ACC112 (cell line): ENCODE results near the gene HEXA.
A peak's percentile ranks its signal among the peaks of the same experiment; 100 is the strongest.

Experiments used
- H2AFZ ChIP-seq: fragments of 200-600 bp; sonication (generic); one replicate; pipeline ENCODE4 v1.6.0; 2017; ENCODE audit warnings: antibody characterized with exemption, low read length; ENCODE audit not compliant: unreplicated experiment
- H3K27ac ChIP-seq: fragments of 200-600 bp; sonication (generic); 2 replicates; pipeline ENCODE4 v1.5.1; 2014; ENCODE audit warnings: low read depth, mild to moderate bottlenecking, antibody characterized with exemption, low read length, moderate library complexity
- H3K27me3 ChIP-seq: fragments of 200-600 bp; sonication (generic); 2 replicates; pipeline ENCODE4 v1.6.1; 2014; ENCODE audit warnings: mild to moderate bottlenecking, antibody characterized with exemption, low read length, moderate library complexity, mixed read lengths; ENCODE audit not compliant: insufficient read depth
- H3K36me3 ChIP-seq: fragments of 200-600 bp; sonication (generic); 2 replicates; pipeline ENCODE4 v1.6.1; 2016; ENCODE audit warnings: mild to moderate bottlenecking, antibody characterized with exemption, low read length, moderate library complexity, mixed read lengths; ENCODE audit not compliant: insufficient read depth
- H3K4me1 ChIP-seq: fragments of 200-600 bp; sonication (generic); one replicate; pipeline ENCODE4 v1.6.1; 2016; ENCODE audit warnings: low read length, mixed read lengths; ENCODE audit not compliant: insufficient read depth, unreplicated experiment, control insufficient read depth
- H3K4me3 ChIP-seq: fragments of 200-600 bp; sonication (generic); 2 replicates; pipeline ENCODE4 v1.5.1; 2014; ENCODE audit warnings: mild to moderate bottlenecking, low read depth, low read length
- H3K79me2 ChIP-seq: fragments of 200-600 bp; sonication (generic); one replicate; pipeline ENCODE4 v1.6.0; 2016; ENCODE audit warnings: low read length; ENCODE audit not compliant: control insufficient read depth, unreplicated experiment, insufficient read depth

The HEXA gene

DNA sequence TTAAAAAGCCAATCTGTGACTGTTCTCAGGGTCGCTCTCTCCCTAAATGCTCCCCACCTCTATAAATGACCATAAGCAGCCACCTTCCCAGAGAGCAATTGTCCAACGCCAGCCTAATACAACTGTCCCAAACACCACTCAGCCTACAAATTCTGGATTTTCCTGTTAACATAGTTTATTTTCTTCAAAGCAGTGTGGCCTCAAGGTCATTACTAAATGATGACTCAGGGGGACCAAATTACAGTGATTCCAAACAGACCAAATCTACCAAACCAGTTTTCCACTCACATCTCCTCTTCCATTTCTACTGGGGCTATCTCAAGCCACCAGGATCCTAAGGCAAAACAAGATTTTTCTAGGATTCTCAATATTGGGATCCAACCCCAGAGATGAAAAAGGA is 22.5 kb downstream of the HEXA start:
- H3K4me1 ChIP-seq: peaks cover 16% of the 10 kb centered on the region
- peaks cover 21% of the 10 kb centered on the region for H3K79me2 ChIP-seq
- H3K27me3 ChIP-seq: no peaks in the 10 kb centered on the region
- peaks cover 45% of the 10 kb centered on the region for H3K36me3 ChIP-seq
- H3K4me3 ChIP-seq: no peak overlapping the region
- no peak overlapping the region for H2AFZ ChIP-seq
- no peak overlapping the region for H3K27ac ChIP-seq

DNA sequence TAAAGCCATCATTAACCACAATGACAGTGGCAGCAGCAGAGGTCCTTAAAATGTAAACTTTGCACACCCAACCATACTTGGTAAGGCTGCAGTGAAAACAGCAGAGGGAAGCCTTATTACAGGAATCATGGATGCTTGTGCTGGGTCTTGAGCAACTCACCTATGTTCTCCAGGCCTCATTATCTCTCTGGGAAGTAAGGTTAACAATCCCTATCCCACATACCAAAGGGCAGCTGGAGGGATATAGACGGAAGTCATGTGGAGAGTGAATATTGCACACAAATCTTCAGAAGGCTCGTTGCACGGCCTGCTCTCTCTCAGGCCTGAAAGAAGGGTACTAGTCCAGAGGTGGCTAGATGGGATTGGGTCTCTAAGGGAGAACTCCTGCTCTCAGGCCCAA is 30.0 kb downstream of the HEXA start:
- Histone ChIP-seq H3K4me3 (no peak overlapping the region), H3K27me3 (no peaks in the 10 kb centered on the region), H3K36me3 (peaks cover 9% of the 10 kb centered on the region; the same call in 1 of the 2 replicates), H3K4me1 (no peaks in the 10 kb centered on the region), H2AFZ (no peak overlapping the region), H3K27ac (no peak overlapping the region), H3K79me2 (no peaks in the 10 kb centered on the region)

DNA sequence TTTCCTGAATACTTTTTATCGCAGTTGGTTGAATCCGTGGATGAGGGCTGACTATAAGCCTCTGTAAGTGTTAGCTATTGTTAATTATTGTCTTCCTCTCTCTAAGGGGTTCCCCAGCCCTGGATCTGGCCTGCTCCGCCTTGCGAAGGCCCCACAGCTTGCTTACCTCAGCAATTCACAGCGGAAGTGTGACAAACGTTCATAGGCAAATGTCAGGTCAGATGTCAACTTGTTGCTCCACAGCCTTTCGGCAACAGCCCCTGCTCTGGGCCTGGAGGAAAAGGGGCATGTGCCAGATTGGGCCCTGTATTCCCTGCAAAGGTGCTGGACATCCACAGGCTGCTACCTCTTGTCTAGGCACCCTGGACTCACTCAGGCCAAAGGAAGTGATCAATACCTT is 30.5 kb downstream of the HEXA start:
- no peak overlapping the region for H2AFZ ChIP-seq
- peaks cover 8% of the 10 kb centered on the region; the same call in 1 of the 2 replicates for H3K36me3 ChIP-seq
- peaks cover 4% of the 10 kb centered on the region for H3K4me1 ChIP-seq
- H3K4me3 ChIP-seq: no peak overlapping the region
- no peaks in the 10 kb centered on the region for H3K79me2 ChIP-seq
- no peak overlapping the region for H3K27ac ChIP-seq
- H3K27me3 ChIP-seq: no peaks in the 10 kb centered on the region

DNA sequence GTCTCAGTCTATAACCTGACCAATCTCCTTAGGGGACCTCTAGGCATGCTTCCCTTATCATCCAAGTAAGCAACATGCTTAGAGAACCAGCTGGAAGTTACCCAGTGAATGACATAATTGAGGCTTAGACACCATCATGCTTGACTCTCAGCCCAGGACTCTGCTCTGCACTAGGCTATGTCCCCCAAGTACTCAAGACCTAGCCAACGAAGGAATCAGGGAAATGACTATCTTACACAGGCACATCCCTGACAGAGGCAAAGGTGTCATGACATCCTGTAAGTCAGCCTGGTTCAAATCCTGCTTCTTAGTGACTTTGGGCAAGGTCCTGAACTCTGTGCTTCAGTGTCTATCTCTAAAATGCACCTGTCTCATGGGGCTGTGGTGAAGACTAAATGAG is 31.2 kb downstream of the HEXA start:
- H3K4me3 ChIP-seq: no peak overlapping the region
- peaks cover 8% of the 10 kb centered on the region; the same call in 1 of the 2 replicates for H3K36me3 ChIP-seq

DNA sequence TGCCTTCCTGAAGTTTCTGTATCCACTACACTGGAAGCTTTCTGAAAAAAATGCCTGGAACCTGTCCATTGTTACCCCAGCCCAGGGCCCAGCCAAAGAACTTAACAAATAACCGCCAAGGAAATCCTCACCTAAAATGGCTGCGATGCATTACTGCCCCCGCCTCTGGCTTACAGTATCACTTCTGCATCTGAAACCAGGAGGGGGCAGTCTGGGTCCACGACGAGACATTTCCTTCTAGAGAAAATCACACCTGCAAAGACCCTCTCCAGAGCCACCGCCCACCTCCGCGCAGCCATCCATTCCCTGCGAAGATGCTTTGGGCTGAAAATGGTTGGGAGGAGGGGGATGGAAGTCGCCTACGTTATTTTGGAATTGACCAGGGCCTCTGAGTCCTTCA is 33.4 kb downstream of the HEXA start:
- 0 out of 2 replicates have a peak, but pooled peaks cover 3% of the 10 kb centered on the region for H3K36me3 ChIP-seq
- no peak overlapping the region for H3K4me3 ChIP-seq
- no peaks in the 10 kb centered on the region for H3K27me3 ChIP-seq
- no peak overlapping the region for H2AFZ ChIP-seq
- peaks cover 21% of the 10 kb centered on the region for H3K4me1 ChIP-seq
- H3K27ac ChIP-seq: no peak overlapping the region
- H3K79me2 ChIP-seq: no peaks in the 10 kb centered on the region

More for the DNA sequence above, 31.2 kb downstream of the HEXA start:
- Histone ChIP-seq H3K79me2 (no peaks in the 10 kb centered on the region), H3K4me1 (peaks cover 9% of the 10 kb centered on the region), H3K27me3 (no peaks in the 10 kb centered on the region), H3K27ac (no peak overlapping the region), H2AFZ (no peak overlapping the region)

DNA sequence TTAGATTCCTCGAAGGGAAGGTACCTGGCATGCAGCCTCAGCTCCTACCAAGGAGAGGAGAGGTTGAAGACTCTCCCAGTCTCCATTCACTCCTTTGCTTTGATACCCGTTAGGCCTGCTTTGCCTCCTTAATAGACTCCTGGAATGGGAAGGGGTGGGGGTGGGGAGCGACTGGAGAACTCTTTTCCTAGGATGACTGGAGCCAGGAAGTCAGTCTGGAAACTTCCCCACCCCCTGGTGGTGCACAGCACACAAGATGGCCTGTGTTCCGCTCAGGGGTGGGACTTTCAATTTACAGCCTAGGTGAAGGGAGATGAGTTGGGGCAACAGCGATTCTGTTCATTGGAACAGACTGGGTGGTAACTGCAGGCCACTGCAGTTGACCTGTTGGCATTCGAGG is 34.5 kb downstream of the HEXA start:
- peak overlapping the region; percentile 94; the same call in 1 of the 2 replicates for H3K27ac ChIP-seq
- no peak overlapping the region for H3K4me3 ChIP-seq
- H3K79me2 ChIP-seq: no peaks in the 10 kb centered on the region
- no peaks in the 10 kb centered on the region for H3K27me3 ChIP-seq
- H3K4me1 ChIP-seq: peaks cover 21% of the 10 kb centered on the region
- H2AFZ ChIP-seq: no peak overlapping the region
- H3K36me3 ChIP-seq: 0 out of 2 replicates have a peak, but pooled peaks cover 3% of the 10 kb centered on the region

DNA sequence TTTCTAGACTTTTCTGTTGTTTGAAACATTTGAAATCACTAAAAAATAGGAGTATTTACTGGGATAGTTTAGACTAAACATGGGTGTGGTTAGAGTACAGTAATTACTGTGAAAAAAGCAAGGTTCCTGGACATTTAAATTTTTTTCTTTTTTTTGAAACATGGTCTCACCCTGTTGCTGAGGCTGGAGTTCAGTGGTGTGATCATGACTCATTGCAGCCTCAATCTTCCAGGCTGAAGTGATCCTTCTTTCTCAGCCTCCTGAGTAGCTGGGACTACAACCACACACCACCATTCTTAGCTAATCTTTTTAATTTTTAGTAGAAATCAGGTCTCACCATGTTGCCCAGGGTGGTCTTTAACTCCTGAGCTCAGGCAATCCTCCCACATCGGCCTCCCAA is 35.4 kb downstream of the HEXA start:
- no peaks in the 10 kb centered on the region for H3K27me3 ChIP-seq
- peak overlapping the region; percentile 94 for H3K27ac ChIP-seq
- H2AFZ ChIP-seq: no peak overlapping the region
- H3K4me1 ChIP-seq: peaks cover 21% of the 10 kb centered on the region
- H3K4me3 ChIP-seq: no peak overlapping the region
- H3K79me2 ChIP-seq: no peaks in the 10 kb centered on the region
- 0 out of 2 replicates have a peak, but pooled peaks cover 3% of the 10 kb centered on the region for H3K36me3 ChIP-seq

DNA sequence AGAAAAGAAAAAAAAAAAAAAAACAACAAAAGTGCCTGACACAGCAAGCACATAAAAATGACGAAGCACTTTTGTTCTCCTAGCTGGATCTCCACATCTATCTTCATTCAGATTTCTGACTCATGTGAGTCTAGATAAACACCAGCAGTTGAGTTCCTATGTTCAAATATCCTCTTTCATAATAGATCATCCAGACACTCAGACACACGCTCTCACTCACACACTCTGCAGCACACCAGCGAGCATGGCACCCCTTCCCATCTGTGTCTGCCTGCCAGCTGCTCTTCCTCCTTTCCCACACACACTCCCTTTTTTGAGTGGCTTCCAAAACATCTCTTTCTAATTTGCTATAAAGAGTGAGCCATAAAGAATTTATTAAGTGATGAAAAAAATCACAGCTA is 36.0 kb downstream of the HEXA start:
- Histone ChIP-seq H3K27ac (peak overlapping the region; percentile 94), H3K4me3 (no peak overlapping the region), H3K4me1 (peaks cover 21% of the 10 kb centered on the region), H3K27me3 (no peaks in the 10 kb centered on the region), H2AFZ (no peak overlapping the region), H3K36me3 (0 out of 2 replicates have a peak, but pooled peaks cover 3% of the 10 kb centered on the region), H3K79me2 (no peaks in the 10 kb centered on the region)

DNA sequence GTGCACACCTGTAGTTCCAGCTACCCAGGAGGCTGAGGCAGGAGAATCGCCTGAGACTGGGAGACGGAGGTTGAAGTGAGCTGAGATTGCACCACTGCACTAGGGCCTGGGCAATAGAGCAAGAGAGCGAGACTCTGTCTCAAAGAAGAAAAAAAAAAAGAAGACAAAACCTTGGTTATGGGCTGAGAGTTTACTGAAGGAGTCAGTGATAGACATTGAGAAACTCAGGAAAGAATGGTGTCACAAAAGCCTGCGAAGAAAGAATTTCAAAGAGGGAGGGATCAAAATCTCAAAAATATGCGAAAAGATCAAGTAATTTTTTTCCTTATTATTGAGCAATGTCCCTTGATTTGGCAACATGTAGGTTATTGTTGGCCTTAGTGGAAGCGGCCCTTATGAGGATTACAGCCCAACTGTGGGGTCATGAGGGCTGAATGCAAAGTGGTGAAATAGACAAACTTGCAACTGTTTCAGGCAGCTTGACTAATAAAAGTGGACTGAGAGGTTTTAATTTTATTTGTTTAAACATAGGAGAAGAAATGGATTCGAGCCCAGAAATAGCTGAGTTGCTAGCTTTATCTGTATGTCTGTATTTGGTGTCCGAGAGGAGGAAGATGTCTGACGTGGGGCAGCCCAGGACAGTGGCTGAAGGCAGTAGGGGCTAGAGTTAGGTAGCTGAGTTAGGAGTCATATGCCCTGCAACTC is 37.0 kb downstream of the HEXA start:
- no peaks in the 10 kb centered on the region for H3K27me3 ChIP-seq
- H3K4me3 ChIP-seq: peak overlapping the region; percentile 38
- no peak overlapping the region for H2AFZ ChIP-seq
- peaks cover 21% of the 10 kb centered on the region for H3K4me1 ChIP-seq
- peak overlapping the region; percentile 94 for H3K27ac ChIP-seq
- H3K36me3 ChIP-seq: no peaks in the 10 kb centered on the region
- no peaks in the 10 kb centered on the region for H3K79me2 ChIP-seq

DNA sequence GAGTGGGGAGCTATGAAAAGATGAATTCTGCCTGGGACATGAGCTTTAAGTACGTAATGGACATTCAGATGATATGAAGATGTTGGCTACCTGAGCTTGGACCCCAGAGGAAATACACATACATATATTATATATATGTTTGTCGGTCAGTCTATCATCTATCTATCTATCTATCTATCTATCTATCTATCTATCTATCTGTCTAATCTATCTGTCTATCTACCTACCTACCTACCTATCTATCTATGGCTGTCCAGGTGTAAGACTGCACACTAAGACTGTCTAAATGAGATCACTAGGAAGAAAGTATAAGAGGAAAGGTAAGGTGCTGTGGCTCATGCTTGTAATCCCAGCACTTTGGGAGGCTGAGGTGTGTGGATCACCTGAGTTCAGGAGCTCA is 37.7 kb downstream of the HEXA start:
- no peaks in the 10 kb centered on the region for H3K79me2 ChIP-seq
- H3K27ac ChIP-seq: peak overlapping the region; percentile 94
- no peak overlapping the region for H3K4me3 ChIP-seq
- peaks cover 21% of the 10 kb centered on the region for H3K4me1 ChIP-seq
- H3K36me3 ChIP-seq: no peaks in the 10 kb centered on the region
- no peaks in the 10 kb centered on the region for H3K27me3 ChIP-seq
- H2AFZ ChIP-seq: no peak overlapping the region

DNA sequence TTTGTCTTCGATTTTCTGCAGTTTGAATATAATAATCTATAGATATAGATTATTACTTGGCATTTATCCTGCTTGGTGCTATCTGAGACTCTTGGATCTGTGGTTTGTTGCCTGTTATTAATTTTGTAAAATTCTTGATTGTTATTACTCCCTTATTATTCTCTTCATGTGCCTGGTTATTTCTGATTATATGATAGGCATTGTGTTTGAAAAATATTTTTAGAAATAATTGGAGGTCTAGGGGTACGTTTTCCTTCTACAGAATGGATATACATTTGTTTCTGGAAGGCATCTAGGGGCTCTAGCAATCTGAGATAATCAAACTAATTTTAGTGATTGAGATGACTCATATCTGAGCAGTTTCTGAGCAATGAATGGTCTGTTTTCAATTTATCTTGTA is 41.0 kb downstream of the HEXA start:
- H2AFZ ChIP-seq: no peak overlapping the region
- H3K27me3 ChIP-seq: no peaks in the 10 kb centered on the region
- H3K4me1 ChIP-seq: peaks cover 12% of the 10 kb centered on the region

More for the DNA sequence above, 41.0 kb downstream of the HEXA start:
- Histone ChIP-seq H3K27ac (no peak overlapping the region), H3K79me2 (no peaks in the 10 kb centered on the region), H3K36me3 (no peaks in the 10 kb centered on the region), H3K4me3 (no peak overlapping the region)
